Tibial nerve (tissue), 4 donors: ENCODE data around the gene PLEKHA3.

Experiments used
- EP300 ChIP-seq, 2 donors: sonication (generic); formaldehyde crosslinking; IDR thresholded peaks; one replicate each; pipeline ENCODE4 v1.6.1; 2017; ENCODE audit warnings: antibody characterized with exemption in 2 of 2, mild to moderate bottlenecking in 1 of 2
- POLR2A ChIP-seq, 2 donors: fragments of 450-650 bp; IDR thresholded peaks; one replicate each; pipeline ENCODE4 v1.6.1; 2017; ENCODE audit warnings: antibody characterized with exemption in 2 of 2, mild to moderate bottlenecking in 2 of 2, moderate library complexity in 2 of 2
- TF ChIP-seq, protein P1 (sequence below), 5 experiments: fragments of 200-600 bp in 3 of 5; fragments of 450-650 bp in 2 of 5; sonication (generic) in 3 of 5; IDR thresholded peaks; one replicate each; pipeline ENCODE4 v1.5.1; 2016 to 2019; ENCODE audit warnings: antibody characterized with exemption in 5 of 5, mild to moderate bottlenecking in 3 of 5, moderate library complexity in 2 of 5

DNA sequence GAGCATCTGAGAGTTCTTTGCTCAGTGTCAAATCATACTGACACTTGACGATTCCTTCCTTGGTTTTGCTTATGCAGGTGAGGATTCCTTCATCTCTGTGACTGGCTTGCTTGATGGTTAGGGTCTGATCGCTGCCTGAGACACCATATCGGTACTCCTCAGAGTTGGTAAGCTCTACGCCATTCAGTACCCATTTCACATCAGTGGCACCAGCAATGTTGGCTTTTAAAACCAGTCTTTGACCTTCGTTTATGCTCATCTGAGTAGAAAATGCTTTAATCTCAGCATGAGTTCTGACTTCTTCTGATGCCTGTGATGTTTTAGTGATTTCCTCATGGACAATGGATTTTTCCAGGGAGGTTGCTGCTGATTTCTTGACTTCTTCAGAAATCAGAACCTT lies 48.4 kb downstream of the PLEKHA3 start:
- no peak for TF ChIP-seq EP300 (IDR thresholded peaks at IDR 0.05)
- TF ChIP-seq POLR2A (IDR thresholded peaks at IDR 0.05): no peak
- TF ChIP-seq, protein P1, sequence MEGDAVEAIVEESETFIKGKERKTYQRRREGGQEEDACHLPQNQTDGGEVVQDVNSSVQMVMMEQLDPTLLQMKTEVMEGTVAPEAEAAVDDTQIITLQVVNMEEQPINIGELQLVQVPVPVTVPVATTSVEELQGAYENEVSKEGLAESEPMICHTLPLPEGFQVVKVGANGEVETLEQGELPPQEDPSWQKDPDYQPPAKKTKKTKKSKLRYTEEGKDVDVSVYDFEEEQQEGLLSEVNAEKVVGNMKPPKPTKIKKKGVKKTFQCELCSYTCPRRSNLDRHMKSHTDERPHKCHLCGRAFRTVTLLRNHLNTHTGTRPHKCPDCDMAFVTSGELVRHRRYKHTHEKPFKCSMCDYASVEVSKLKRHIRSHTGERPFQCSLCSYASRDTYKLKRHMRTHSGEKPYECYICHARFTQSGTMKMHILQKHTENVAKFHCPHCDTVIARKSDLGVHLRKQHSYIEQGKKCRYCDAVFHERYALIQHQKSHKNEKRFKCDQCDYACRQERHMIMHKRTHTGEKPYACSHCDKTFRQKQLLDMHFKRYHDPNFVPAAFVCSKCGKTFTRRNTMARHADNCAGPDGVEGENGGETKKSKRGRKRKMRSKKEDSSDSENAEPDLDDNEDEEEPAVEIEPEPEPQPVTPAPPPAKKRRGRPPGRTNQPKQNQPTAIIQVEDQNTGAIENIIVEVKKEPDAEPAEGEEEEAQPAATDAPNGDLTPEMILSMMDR (IDR thresholded peaks at IDR 0.05): no peak
